Kidney tubule cell (primary cell): Measurements from ENCODE around the gene ZNF880.
"Not testable (repeated sequence)": the region's sequence is repeated elsewhere in the genome, so short reads cannot be mapped to it uniquely, and the experiment has no call there.

Source experiments
- DNase-seq: peaks from one replicate; pipeline ENCODE4 v3.0.0-alpha.2; 2018; ENCODE audit warnings: low spot score

ZNF880 gene

GRCh38 chr19:52369559-52370340 lies at the start of gene ZNF880:
Gene ZNF880 (plus strand): TSS chr19:52369923. CDS start chr19:52369966, 43 bp downstream.
- peak; percentile 88 for DNase-seq

DNA sequence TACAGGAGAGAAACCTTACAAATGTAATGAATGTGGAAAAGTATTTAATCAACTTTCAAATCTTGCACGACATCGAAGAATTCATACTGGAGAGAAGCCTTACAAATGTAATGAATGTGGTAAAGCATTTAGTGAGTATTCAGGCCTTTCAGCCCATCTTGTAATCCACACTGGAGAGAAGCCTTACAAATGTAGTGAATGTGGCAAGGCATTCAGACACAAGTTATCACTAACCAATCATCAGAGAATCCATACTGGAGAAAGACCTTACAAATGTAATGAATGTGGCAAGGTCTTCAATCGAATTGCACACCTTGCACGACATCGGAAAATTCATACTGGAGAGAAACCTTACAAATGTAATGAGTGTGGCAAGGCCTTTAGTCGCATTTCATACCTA lies 47.3 kb upstream of the ZNF880 start:
- DNase-seq = no peak

- DNase-seq = no peak
Observed at GRCh38 chr19:52331757-52332156, 38.0 kb upstream of the ZNF880 start.

GRCh38 chr19:52335768-52336116 lies 34.0 kb upstream of the ZNF880 start:
- no peak for DNase-seq

- DNase-seq = peak; percentile 85
Observed at GRCh38 chr19:52336117-52336790, 33.5 kb upstream of the ZNF880 start, which contains the start of gene ZNF610. Gene ZNF610 (plus strand): TSS chr19:52336243. CDS start chr19:52349173, 12,930 bp downstream.

DNA sequence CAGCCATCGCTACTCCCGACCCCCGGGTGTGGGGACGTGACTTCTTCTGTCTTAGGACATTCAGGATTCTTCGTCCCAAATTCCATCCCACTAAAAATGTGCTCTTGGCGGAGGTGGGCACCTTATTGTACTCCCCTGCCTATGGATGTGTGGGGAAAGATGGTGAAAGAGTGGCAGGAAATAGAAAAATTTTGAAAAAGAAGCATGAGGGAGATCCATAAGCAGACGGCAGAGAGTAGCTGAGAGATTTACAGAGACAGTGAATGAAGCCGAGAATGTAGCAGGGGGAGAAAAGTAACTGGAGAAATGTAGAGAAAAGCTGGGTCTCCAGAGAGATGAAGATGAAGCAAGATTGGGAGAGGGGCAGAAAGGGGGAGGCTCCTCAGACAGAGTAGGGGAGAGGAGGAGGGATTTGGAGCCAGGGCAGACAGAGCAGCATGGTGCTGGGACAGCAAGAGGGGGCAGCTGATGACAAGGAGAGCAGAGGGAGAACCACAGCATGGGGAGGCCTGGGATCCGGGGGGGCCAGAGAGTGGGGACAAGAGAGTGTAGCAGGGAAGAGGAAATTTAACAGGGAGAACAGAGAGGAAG lies 32.8 kb upstream of the ZNF880 start:
- peak; percentile 6 for DNase-seq

DNA sequence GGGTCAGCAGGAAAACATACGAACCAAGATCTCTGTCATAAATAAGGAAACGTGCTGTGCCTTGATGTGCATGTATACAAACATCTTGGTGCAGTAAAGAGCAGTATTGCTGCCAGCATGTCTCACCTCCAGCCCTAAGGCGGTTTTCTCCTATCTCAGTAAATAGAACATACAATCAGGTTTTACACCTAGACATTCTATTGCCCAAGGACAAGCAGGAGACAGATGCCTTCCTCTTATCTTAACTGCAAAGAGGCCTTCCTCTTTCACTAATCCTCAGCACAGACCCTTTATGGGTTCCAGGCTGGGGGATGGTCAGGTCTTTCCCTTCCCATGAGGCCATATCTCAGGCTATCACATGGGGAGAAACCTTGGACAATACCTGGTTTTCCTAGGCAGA lies 30.7 kb upstream of the ZNF880 start:
- not testable (repeated sequence) for DNase-seq

DNA sequence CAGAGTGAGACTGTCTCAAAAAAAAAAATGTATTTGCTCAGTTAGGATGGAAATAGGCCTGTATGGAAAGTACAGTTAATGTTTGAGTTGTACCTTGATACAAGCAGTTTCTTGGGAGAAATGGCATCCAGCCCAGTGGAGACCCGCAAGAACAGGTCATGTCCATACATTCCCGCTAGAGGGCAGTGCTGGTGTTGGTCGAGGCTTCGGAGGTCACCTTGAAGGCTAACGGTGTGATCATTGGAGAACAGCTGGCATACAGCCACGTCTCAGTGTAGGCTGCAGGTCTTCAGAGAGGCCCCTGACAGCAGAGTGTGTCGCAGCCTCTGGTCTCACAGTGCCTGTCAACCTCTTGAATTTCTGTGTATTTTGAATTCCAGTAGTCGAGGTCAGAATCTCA lies 26.2 kb upstream of the ZNF880 start:
- DNase-seq = peak; percentile 36

- peak; percentile 4 for DNase-seq
Observed at GRCh38 chr19:52345162-52345561, 24.6 kb upstream of the ZNF880 start.

DNA sequence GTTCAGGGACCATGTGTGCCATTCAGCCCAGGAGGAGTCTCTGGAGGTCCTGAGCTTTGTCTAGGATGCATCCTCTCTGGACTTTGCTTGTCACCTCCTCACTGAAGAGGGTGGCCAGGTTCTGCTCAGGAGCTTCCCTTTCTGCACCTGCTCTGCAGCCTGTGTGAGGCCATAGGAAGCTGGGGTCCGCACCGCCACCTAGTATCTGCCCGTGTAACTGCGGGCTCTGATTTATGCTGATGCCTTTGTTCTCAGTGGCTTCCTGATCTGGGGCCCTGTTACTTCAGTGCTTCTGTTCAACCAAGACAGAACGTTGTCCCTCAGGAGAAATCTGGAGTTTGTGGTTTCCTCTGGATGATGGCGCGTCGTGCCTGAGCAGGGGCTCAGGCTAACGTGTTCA lies 18.2 kb upstream of the ZNF880 start:
- DNase-seq = no peak

- no peak for DNase-seq
Observed at GRCh38 chr19:52366414-52366824, 3.3 kb upstream of the ZNF880 start.

GRCh38 chr19:52370341-52370710 lies 603 bp downstream of the ZNF880 start:
- no peak for DNase-seq

DNA sequence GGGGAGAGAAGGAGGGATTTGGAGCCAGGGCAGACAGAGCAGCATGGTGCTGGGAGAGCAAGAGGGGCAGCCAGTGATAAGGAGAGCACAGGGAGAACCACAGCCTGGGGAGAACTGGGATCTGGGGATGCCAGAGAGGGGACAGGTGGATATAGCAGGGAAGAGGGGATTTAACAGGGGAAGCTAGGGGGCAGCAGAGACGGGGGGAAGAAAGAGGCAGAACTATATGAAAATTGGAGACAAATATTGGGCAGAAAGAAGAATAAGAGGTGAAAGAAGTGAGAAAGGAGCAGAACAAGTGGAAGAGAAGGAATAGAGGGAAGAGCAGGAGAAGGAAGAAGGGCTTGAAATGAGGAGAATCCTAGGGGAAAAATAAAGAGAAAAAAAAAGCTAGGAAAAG lies 21.4 kb downstream of the ZNF880 start:
- no peak for DNase-seq

DNA sequence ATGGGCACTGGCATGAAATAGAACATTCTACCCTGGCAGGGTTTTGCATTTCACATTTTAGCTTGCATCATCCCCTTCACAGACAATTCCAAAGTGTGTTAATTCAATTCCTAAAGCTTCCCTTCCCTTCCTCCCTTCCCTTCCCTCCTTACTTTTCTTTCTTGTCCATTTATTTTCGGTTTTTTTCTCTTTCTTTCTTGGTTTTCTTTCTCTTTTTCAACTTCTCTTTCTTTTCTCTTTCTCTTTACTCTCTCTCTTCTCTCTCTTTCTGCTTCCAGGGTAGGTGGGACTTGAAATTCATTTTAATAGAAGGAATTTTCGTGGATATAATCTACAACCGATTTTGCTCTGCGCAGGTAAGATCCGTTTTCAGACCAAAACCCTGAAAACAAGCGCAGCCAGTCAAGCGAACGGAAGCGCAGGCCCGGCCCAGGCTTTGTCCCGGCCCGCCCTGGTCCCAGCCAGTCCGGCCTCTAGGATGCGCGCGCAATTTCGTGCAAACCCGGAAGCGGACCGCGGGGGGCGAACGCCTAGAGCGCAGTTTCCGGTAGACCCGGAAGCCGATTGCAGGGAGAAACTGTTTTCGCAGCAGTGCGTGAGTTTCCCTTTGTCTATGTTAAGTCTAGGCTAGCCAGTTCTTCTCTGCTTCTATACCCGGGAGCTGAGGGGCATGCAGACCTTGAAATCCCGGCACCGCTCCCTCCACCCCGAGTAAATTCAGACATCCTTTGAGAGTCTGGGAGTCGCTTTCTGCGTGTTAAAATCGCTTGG lies 27.8 kb downstream of the ZNF880 start, which contains the start of gene ZNF528:
TSS of gene ZNF528 (plus strand) at position 540 of the 771 bp plus-strand sequence. CDS start 4,165 bp downstream, outside the sequence.
- DNase-seq = peak; percentile 93

DNA sequence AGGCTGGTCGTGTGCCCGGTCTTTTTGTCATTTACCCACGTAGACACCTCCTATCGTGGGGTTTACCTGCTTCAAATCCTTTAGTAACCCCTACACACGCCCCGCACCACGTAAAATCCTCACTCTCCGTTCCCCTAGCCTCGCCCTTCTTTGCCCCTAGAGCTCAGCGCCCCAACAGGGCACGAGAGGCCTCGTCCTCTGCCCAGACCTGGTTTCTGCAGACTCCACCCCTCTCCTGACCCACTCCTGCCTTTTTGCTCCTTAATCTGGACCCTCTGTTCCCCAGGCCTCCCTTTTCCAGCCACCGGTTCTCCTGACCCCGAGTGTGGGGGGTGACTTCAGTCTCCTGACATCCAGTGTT lies 28.3 kb downstream of the ZNF880 start:
- DNase-seq = peak; percentile 19

DNA sequence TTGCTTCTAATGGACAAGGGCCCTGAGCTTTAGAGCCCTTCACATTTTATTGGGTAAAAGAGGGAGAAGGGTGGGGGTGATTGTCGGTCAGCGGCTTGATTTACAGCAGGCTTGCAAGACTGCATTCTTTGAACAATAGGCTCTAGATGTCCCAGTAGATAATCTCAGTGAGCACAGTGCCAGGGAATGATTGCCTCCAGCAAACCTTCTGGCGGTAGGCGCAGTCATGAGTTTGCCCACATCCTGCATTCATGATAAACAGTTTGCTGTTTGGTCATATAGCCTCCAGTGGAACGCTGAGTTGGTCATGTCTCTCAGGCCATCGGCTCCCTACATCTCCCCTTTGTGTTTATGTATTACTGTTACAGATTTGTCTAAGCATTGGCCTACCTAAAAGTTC lies 40.6 kb downstream of the ZNF880 start:
- no peak for DNase-seq

DNA sequence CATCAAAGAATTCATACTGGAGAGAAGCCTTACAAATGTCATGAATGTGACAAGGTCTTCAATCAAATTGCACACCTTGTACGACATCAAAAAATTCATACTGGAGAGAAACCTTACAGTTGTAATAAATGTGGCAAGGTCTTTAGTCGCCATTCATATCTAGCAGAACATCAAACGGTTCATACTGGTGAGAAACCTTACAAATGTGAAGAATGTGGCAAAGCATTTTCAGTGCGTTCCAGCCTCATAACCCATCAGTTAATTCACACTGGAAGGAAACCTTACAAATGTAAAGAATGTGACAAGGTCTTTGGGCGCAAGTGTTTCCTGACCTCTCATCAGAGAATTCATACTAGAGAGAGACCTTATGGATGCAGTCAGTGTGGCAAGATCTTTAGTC lies 46.0 kb downstream of the ZNF880 start:
- no peak for DNase-seq

DNA sequence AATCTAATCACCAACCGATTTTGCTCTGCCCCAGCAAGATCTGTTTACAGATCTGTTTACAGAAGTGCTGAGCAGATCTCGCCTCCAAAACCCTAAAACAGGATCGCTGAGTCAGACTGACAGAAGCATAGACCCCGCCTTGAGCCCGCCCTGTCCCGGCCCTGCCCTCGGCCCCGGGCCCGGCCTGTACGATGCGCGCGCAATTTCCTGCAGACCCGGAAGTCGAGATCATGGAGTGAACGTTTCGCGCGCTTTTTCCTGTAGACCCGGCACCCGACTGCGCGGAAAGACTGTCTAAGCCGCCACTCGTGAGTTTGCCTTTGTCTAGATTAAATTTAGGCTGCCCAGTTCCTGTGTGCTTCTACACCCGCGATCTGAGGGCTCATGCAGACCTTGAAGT lies 59.2 kb downstream of the ZNF880 start, which contains the start of gene ZNF534:
TSS of gene ZNF534 (plus strand) at position 212 of the 400 bp plus-strand sequence. CDS start 2,327 bp downstream, outside the sequence.
- DNase-seq = no peak
